Nephron progenitor cell (in vitro differentiated cells): ENCODE data around the gene SZT2.

Source experiments
- DNase-seq: peaks from one replicate; pipeline ENCODE4 v3.0.0; 2021
- H3K27ac Mint-ChIP-seq: 2 replicates; pipeline ENCODE4 v1.8.0; 2021; ENCODE audit warnings: mild to moderate bottlenecking, moderate library complexity, mixed read lengths
- H3K27me3 Mint-ChIP-seq: 2 replicates; pipeline ENCODE4 v1.8.0; 2021; ENCODE audit warnings: mild to moderate bottlenecking, low read depth, mixed read lengths; ENCODE audit not compliant: poor library complexity
- H3K36me3 Mint-ChIP-seq: 2 replicates; pipeline ENCODE4 v1.8.0; 2021; ENCODE audit warnings: low read depth, mixed read lengths
- H3K4me1 Mint-ChIP-seq: 2 replicates; pipeline ENCODE4 v1.8.0; 2021; ENCODE audit warnings: mixed read lengths
- H3K4me3 Mint-ChIP-seq: 2 replicates; pipeline ENCODE4 v1.8.0; 2021; ENCODE audit warnings: mild to moderate bottlenecking, moderate library complexity, mixed read lengths
- H3K9me3 Mint-ChIP-seq: 2 replicates; pipeline ENCODE4 v1.8.0; 2021; ENCODE audit warnings: mild to moderate bottlenecking, moderate library complexity, mixed read lengths
- TF ChIP-seq, protein P1 (sequence below): fragments of 200-600 bp; sonication (generic); IDR thresholded peaks from 2 replicates; pipeline ENCODE4 v1.5.0; 2021; ENCODE audit warnings: antibody characterized with exemption

Gene SZT2

DNA sequence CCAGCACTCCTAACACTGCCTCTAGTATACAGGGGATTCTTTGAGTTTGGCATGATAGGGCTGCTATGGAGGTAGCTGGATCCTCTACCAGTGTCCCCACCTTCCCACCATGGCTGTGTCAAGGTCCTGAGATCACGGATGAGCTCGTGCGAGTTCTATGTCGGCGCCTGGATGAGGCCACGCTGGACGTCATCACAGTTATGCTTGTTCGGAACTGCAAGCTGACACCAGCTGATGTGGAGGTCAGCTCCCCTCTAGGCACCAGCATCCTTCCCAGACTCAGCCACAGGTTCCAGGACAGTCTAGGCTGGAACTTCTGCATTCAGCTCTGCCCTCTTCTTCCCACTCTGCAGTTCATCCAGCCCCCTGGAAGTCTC, 48.9 kb downstream of the SZT2 start:
- TF ChIP-seq, protein P1, sequence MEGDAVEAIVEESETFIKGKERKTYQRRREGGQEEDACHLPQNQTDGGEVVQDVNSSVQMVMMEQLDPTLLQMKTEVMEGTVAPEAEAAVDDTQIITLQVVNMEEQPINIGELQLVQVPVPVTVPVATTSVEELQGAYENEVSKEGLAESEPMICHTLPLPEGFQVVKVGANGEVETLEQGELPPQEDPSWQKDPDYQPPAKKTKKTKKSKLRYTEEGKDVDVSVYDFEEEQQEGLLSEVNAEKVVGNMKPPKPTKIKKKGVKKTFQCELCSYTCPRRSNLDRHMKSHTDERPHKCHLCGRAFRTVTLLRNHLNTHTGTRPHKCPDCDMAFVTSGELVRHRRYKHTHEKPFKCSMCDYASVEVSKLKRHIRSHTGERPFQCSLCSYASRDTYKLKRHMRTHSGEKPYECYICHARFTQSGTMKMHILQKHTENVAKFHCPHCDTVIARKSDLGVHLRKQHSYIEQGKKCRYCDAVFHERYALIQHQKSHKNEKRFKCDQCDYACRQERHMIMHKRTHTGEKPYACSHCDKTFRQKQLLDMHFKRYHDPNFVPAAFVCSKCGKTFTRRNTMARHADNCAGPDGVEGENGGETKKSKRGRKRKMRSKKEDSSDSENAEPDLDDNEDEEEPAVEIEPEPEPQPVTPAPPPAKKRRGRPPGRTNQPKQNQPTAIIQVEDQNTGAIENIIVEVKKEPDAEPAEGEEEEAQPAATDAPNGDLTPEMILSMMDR, result no peak
- no peak for DNase-seq
- no peaks in the 10 kb centered on the region for H3K9me3 Mint-ChIP-seq
- no peak overlapping the region for H3K4me3 Mint-ChIP-seq
- H3K27ac Mint-ChIP-seq, result no peak overlapping the region
- H3K4me1 Mint-ChIP-seq, result peaks cover 14% of the 10 kb centered on the region
- H3K27me3 Mint-ChIP-seq, result peaks cover 4% of the 10 kb centered on the region
- H3K36me3 Mint-ChIP-seq, result peaks cover 22% of the 10 kb centered on the region

DNA sequence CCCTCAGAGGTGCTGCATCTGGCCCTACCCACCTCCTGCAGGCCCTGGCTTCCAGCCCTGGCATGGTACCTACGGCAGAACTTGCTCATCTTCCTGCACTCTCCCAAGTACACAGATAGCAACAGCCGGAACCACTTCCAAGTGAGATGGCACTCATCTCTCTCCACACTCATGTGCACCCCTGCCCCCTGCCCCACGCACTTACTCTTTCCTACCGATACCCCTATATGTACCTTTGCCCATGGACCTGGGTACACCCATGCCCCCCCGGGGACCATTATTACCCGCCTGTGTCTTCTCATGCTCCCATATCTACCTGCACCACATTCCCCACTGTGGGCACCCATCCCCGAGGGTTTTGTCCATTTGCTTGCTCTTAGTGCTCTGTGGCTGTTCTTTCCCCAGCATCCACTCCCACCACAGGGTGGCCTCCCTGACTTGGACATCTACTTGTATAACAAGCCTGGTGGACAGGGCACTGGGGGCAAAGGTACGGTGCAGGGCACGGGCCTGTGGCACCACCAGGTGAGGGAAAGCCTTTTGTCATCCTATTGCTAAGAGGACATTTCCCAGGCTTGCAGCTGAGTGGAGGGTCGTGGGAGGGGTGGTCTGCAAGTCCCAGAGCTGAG, 49.4 kb downstream of the SZT2 start:
- peaks cover 22% of the 10 kb centered on the region for H3K36me3 Mint-ChIP-seq
- peaks cover 14% of the 10 kb centered on the region for H3K4me1 Mint-ChIP-seq
- no peak overlapping the region for H3K27ac Mint-ChIP-seq
- TF ChIP-seq, protein P1, result no peak
- no peak for DNase-seq
- H3K27me3 Mint-ChIP-seq, result peaks cover 4% of the 10 kb centered on the region
- no peak overlapping the region for H3K4me3 Mint-ChIP-seq
- no peaks in the 10 kb centered on the region for H3K9me3 Mint-ChIP-seq

DNA sequence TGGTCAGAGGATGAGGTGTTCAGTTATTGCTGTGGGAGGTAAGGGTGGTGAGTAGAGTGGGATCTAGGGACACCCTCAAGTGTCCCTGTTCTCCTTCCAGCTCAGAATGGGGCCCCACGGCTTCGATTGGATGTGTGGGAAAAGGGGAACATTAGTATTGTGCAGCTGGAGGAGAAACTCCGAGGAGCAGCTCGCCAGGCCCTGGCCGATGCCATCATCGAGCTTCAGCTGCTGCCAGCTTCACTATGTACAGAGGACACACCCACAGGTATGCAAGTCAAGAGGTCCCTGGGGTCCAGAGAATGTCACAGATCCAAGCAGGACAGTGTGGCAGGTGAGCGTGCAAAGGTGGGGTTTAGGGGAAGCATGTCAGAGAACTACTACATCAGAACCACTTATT, 50.1 kb downstream of the SZT2 start:
- H3K27me3 Mint-ChIP-seq, result peaks cover 4% of the 10 kb centered on the region
- peaks cover 27% of the 10 kb centered on the region for H3K36me3 Mint-ChIP-seq
- TF ChIP-seq, protein P1, result no peak
- H3K9me3 Mint-ChIP-seq, result no peaks in the 10 kb centered on the region
- no peak for DNase-seq
- H3K4me3 Mint-ChIP-seq, result no peak overlapping the region
- peaks cover 19% of the 10 kb centered on the region for H3K4me1 Mint-ChIP-seq
- H3K27ac Mint-ChIP-seq, result peak overlapping the region; percentile 78

DNA sequence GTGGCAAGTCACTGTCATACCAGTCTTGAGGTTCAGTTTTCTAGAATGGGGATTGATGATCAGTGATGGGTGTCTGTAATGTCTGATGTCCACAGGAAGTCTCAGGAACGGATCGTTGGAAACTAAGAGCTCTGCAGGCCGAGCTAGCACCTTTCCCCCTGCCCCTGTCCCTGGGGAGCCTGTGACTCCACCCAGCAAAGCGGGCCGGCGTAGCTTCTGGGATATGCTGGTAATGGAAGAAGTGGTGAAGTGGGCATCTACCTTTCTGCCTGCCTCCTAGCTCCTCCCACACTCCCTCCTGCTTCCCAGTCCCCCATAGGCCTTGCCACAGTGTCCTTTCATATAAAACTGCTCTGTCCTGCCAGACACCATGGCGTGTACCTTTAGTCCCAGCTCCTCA, 50.7 kb downstream of the SZT2 start:
- peaks cover 22% of the 10 kb centered on the region for H3K4me1 Mint-ChIP-seq
- TF ChIP-seq, protein P1, result no peak
- H3K27me3 Mint-ChIP-seq, result peaks cover 4% of the 10 kb centered on the region
- DNase-seq, result no peak
- H3K4me3 Mint-ChIP-seq, result no peak overlapping the region
- H3K36me3 Mint-ChIP-seq, result peaks cover 27% of the 10 kb centered on the region
- H3K27ac Mint-ChIP-seq, result peak overlapping the region; percentile 82
- no peaks in the 10 kb centered on the region for H3K9me3 Mint-ChIP-seq

DNA sequence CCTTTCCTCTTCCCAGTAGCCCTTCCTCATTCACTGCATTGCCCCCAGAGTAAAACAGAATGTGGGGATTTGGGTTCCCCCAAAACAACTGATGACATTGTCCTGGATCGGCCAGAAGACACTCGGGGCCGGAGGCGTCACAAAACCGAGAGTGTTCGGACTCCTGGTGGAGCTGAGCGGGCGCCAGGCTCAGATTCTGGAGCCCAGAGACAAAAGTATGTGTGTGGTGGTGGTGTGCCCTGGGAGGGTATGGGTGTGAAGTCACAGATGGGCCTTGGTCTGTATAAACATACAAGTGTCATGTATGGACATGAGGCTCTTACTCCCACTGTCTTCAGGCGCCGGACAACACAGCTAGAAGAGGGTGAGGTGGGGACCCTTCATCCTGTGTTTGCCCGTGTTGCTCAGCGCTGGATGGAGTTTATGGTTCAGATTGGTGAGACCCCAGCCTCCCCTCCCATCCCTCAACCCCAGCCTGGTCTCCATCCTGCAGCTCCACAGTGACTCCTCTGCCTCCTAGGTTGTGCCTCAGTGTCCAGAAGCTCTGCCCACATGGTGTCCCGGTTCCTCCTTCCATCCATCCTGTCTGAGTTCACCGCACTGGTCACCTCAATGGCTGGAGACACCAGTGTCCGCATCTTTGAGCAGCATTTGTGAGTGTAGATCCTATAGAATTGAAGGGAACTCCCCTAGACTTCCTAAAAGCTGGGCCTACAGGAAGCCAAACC, 51.6 kb downstream of the SZT2 start:
- Mint-ChIP-seq H3K4me1 (peaks cover 22% of the 10 kb centered on the region), H3K9me3 (no peaks in the 10 kb centered on the region), H3K36me3 (peaks cover 30% of the 10 kb centered on the region), H3K27me3 (peaks cover 4% of the 10 kb centered on the region), H3K27ac (peak overlapping the region; percentile 82), H3K4me3 (no peak overlapping the region)
- DNase-seq, result no peak
- TF ChIP-seq, protein P1, result no peak
